CD14-positive monocyte (primary cell): ENCODE measurements around the gene PRUNE1. TPM values are rescaled to one million over a fixed set of nuclear protein-coding genes. Genes with fewer than 3 reads are reported as not detected.

Experiments used
- DNase-seq, 3 donors: peaks; one replicate each; pipeline ENCODE4 v3.0.0-alpha.2; 2011 to 2022
- H2AFZ ChIP-seq: 2 replicates; pipeline ENCODE4 v1.6.0; 2012; ENCODE audit warnings: mild to moderate bottlenecking, low read depth, low read length, inconsistent platforms; ENCODE audit not compliant: insufficient read depth, poor library complexity, severe bottlenecking
- H3K27ac ChIP-seq, 2 donors: 1 replicate in 1 of 2; 2 replicates in 1 of 2; pipeline ENCODE4 v1.5.1; 2012 to 2013; ENCODE audit warnings: low read length in 2 of 2, control low read depth in 1 of 2, inconsistent platforms in 1 of 2, low read depth in 1 of 2, mild to moderate bottlenecking in 1 of 2
- H3K27me3 ChIP-seq, 2 donors: one replicate each; pipeline versions ENCODE4 v1.6.0 to v1.6.1; 2011 to 2013; ENCODE audit warnings: low read length in 2 of 2; ENCODE audit not compliant: control insufficient read depth in 2 of 2, insufficient read depth in 2 of 2
- H3K36me3 ChIP-seq, 2 donors: replicated peaks in 1 of 2; 1 replicate in 1 of 2; 2 replicates in 1 of 2; pipeline versions ENCODE4 v1.5.1 to v1.6.1; 2012 to 2013; ENCODE audit warnings: low read length in 2 of 2, control low read depth in 1 of 2, inconsistent platforms in 1 of 2, mild to moderate bottlenecking in 1 of 2; ENCODE audit not compliant: insufficient read depth in 2 of 2, control insufficient read depth in 1 of 2
- H3K4me1 ChIP-seq, 2 donors: 1 replicate in 1 of 2; 2 replicates in 1 of 2; pipeline versions ENCODE4 v1.5.1 to v1.6.1; 2012 to 2013; ENCODE audit warnings: low read length in 2 of 2, control low read depth in 1 of 2, inconsistent platforms in 1 of 2, mild to moderate bottlenecking in 1 of 2, moderate library complexity in 1 of 2; ENCODE audit not compliant: insufficient read depth in 2 of 2, control insufficient read depth in 1 of 2
- H3K4me2 ChIP-seq: replicated peaks from 2 replicates; pipeline ENCODE3; 2012; ENCODE audit warnings: low read length, moderate library complexity, mild to moderate bottlenecking; ENCODE audit not compliant: poor library complexity, severe bottlenecking; ENCODE audit errors: extremely low read depth
- H3K4me3 ChIP-seq, 3 experiments: fragments of 200-600 bp in 1 of 3; sonication (generic) in 1 of 3; replicated peaks in 1 of 3; 1 replicate in 2 of 3; 2 replicates in 1 of 3; pipeline ENCODE4 v1.5.1; 2011 to 2013; ENCODE audit warnings: low read length in 3 of 3, mild to moderate bottlenecking in 3 of 3, control low read depth in 2 of 3, low read depth in 2 of 3, inconsistent platforms in 1 of 3, moderate library complexity in 1 of 3
- H3K79me2 ChIP-seq: 2 replicates; pipeline ENCODE4 v1.6.0; 2012; ENCODE audit warnings: mild to moderate bottlenecking, control low read depth, inconsistent platforms, low read length, moderate library complexity; ENCODE audit not compliant: insufficient read depth
- H3K9ac ChIP-seq: 2 replicates; pipeline ENCODE4 v1.6.0; 2017; ENCODE audit warnings: low read length, mild to moderate bottlenecking; ENCODE audit not compliant: insufficient read depth, poor library complexity, severe bottlenecking
- H3K9me3 ChIP-seq, 2 donors: replicated peaks in 1 of 2; 1 replicate in 1 of 2; 2 replicates in 1 of 2; pipeline versions ENCODE4 v1.5.1 to v1.6.1; 2012 to 2013; ENCODE audit warnings: low read length in 2 of 2, control low read depth in 1 of 2; ENCODE audit not compliant: control insufficient read depth in 1 of 2, insufficient read depth in 1 of 2
- H4K20me1 ChIP-seq: 2 replicates; pipeline ENCODE4 v1.6.0; 2012; ENCODE audit warnings: mild to moderate bottlenecking, low read length, control low read depth, moderate library complexity; ENCODE audit not compliant: insufficient read depth
- H3K27ac Mint-ChIP-seq, 7 donors: one replicate each; pipeline ENCODE4 v1.8.0; 2020; ENCODE audit warnings: mild to moderate bottlenecking in 7 of 7, mixed read lengths in 7 of 7, moderate library complexity in 6 of 7, inconsistent platforms in 2 of 7
- H3K27me3 Mint-ChIP-seq, 3 donors: one replicate each; pipeline ENCODE4 v1.8.0; 2021 to 2022; ENCODE audit warnings: low read depth in 3 of 3, mild to moderate bottlenecking in 3 of 3, mixed read lengths in 3 of 3, moderate library complexity in 3 of 3, inconsistent platforms in 1 of 3
- H3K36me3 Mint-ChIP-seq, 2 donors: one replicate each; pipeline ENCODE4 v1.8.0; 2020; ENCODE audit warnings: mixed read lengths in 2 of 2, inconsistent platforms in 1 of 2, mild to moderate bottlenecking in 1 of 2
- H3K4me1 Mint-ChIP-seq: one replicate; pipeline ENCODE4 v1.8.0; 2020; ENCODE audit warnings: mild to moderate bottlenecking, mixed read lengths
- H3K4me3 Mint-ChIP-seq, 2 donors: one replicate each; pipeline ENCODE4 v1.8.0; 2020; ENCODE audit warnings: mild to moderate bottlenecking in 2 of 2, mixed read lengths in 2 of 2, moderate library complexity in 1 of 2
- H3K9me3 Mint-ChIP-seq, 7 donors: one replicate each; pipeline ENCODE4 v1.8.0; 2020 to 2022; ENCODE audit warnings: mixed read lengths in 7 of 7, mild to moderate bottlenecking in 6 of 7, moderate library complexity in 6 of 7, inconsistent platforms in 2 of 7
- CTCF ChIP-seq: fragments of 200-600 bp; IDR thresholded peaks from one replicate; pipeline ENCODE4 v1.8.0; 2022; ENCODE audit warnings: antibody characterized with exemption, mild to moderate bottlenecking
- WGBS: methylation state at CpG from one replicate; pipeline ENCODE4 v1.1.5; 2013; ENCODE audit warnings: missing lambda C conversion rate; ENCODE audit not compliant: insufficient coverage; 5-methylcytosine and 5-hydroxymethylcytosine counted together
- intact Hi-C, 2 donors: fragments of 100-400 bp; cut with micrococcal nuclease; formaldehyde crosslinking; loops; one replicate each; pipeline versions ENCODE4 v1.15.0 to v1.15.1; 2023
- polyA plus RNA-seq, 3 donors: library from polyadenylated mRNA; depleted of rRNA in 1 of 3; unstranded in 2 of 3; stranded (reverse) in 1 of 3; fragments of 300-500 nt in 2 of 3; fragments of >200 nt in 1 of 3; fragmentation: Illumina TruSeq in 2 of 3; gene quantifications; 1 replicate in 2 of 3; 2 replicates in 1 of 3; pipeline ENCODE4 v1.2.3, GENCODE V29; 2012 to 2021

The PRUNE1 gene
- polyA plus RNA-seq, 3 donors, result 8.4 to 22.8 (median 22.6) TPM

- no peak overlapping the region for H3K4me3 Mint-ChIP-seq
- H3K27ac Mint-ChIP-seq, result peak overlapping the region in 1 of 7 donors; percentile 65
- no peak overlapping the region for H3K9ac ChIP-seq
- H3K36me3 ChIP-seq, result no peaks in the 10 kb centered on the region
- no peak overlapping the region for H2AFZ ChIP-seq
- DNase-seq, result no peak
- no peak overlapping the region for H3K27ac ChIP-seq
- TF ChIP-seq CTCF, result no peak
- H3K4me1 Mint-ChIP-seq, result no peaks in the 10 kb centered on the region
- H3K36me3 Mint-ChIP-seq, result peaks cover 0 to 1% of the 10 kb centered on the region in 2 donors
- H4K20me1 ChIP-seq, result no peaks in the 10 kb centered on the region
- intact Hi-C loops, result no loop called here
- H3K9me3 ChIP-seq, result no peaks in the 10 kb centered on the region
- no peaks in the 10 kb centered on the region for H3K9me3 Mint-ChIP-seq
- no peaks in the 10 kb centered on the region for H3K27me3 ChIP-seq
- no peak overlapping the region for H3K4me2 ChIP-seq
- no peaks in the 10 kb centered on the region for H3K4me1 ChIP-seq
- 94% methylated on average over 2 of the region's 2 CpGs for WGBS
- H3K4me3 ChIP-seq, result no peak overlapping the region
- H3K27me3 Mint-ChIP-seq, result peaks cover 0 to 1% (median 0%) of the 10 kb centered on the region in 3 donors
- no peaks in the 10 kb centered on the region for H3K79me2 ChIP-seq
Measured at GRCh38 chr1:150985179-150985825, 22.9 kb upstream of the PRUNE1 start.

GRCh38 chr1:150987924-150988323 lies 20.3 kb upstream of the PRUNE1 start:
- Histone ChIP-seq H3K9me3 (no peaks in the 10 kb centered on the region), H3K27ac (no peak overlapping the region), H3K27me3 (no peaks in the 10 kb centered on the region), H3K4me2 (no peak overlapping the region), H3K9ac (no peak overlapping the region), H4K20me1 (no peaks in the 10 kb centered on the region), H3K79me2 (no peaks in the 10 kb centered on the region), H3K4me3 (no peak overlapping the region), H3K36me3 (no peaks in the 10 kb centered on the region), H3K4me1 (no peaks in the 10 kb centered on the region), H2AFZ (no peak overlapping the region)
- intact Hi-C loops, result no loop called here
- H3K27me3 Mint-ChIP-seq, result peaks cover 0 to 1% (median 0%) of the 10 kb centered on the region in 3 donors
- DNase-seq, result no peak
- H3K4me3 Mint-ChIP-seq, result no peak overlapping the region
- H3K4me1 Mint-ChIP-seq, result no peaks in the 10 kb centered on the region
- no peaks in the 10 kb centered on the region for H3K9me3 Mint-ChIP-seq
- H3K36me3 Mint-ChIP-seq, result peaks cover 0 to 1% of the 10 kb centered on the region in 2 donors
- no peak overlapping the region for H3K27ac Mint-ChIP-seq
- TF ChIP-seq CTCF, result no peak
- WGBS, result no CpG with 5 or more reads among the region's 7 CpGs
